Stomach (tissue), 9 donors: ENCODE data around the gene MBOAT2. TPM values are rescaled to one million over a fixed set of nuclear protein-coding genes. Genes with fewer than 3 reads are reported as not detected.

ENCODE experiments used
- DNase-seq, 2 donors: peaks; one replicate each; pipeline versions ENCODE4 v3.0.0 to v3.0.0-alpha.2; 2013 to 2019
- H3K27ac ChIP-seq, 5 donors: fragments of 200-600 bp in 4 of 5; sonication (generic) in 4 of 5; one replicate each; pipeline ENCODE4 v1.5.1; 2013 to 2019; ENCODE audit warnings: mild to moderate bottlenecking in 1 of 5, moderate library complexity in 1 of 5
- H3K27me3 ChIP-seq, 3 donors: fragments of 200-600 bp; sonication (generic); one replicate each; pipeline ENCODE4 v1.5.1; 2017 to 2019; ENCODE audit warnings: mixed run types in 1 of 3
- H3K36me3 ChIP-seq, 4 donors: fragments of 200-600 bp; sonication (generic); 1 replicate in 3 of 4; 2 replicates in 1 of 4; pipeline ENCODE4 v1.5.1; 2016 to 2019
- H3K4me1 ChIP-seq, 4 donors: fragments of 200-600 bp; sonication (generic); one replicate each; pipeline ENCODE4 v1.5.1; 2016 to 2019
- H3K4me3 ChIP-seq, 4 donors: fragments of 200-600 bp; sonication (generic) in 3 of 4; one replicate each; pipeline ENCODE4 v1.5.1; 2016 to 2019; ENCODE audit warnings: mild to moderate bottlenecking in 1 of 4
- H3K9me3 ChIP-seq, 4 donors: fragments of 200-600 bp; sonication (generic); one replicate each; pipeline ENCODE4 v1.5.1; 2016 to 2019
- CTCF ChIP-seq, 7 experiments: fragments of 450-650 bp in 4 of 7; fragments of 200-600 bp in 3 of 7; sonication (generic) in 3 of 7; IDR thresholded peaks; one replicate each; pipeline ENCODE4 v1.5.1; 2016 to 2019; ENCODE audit warnings: antibody characterized with exemption in 7 of 7, control low read depth in 2 of 7, mild to moderate bottlenecking in 1 of 7
- EP300 ChIP-seq: sonication (generic); formaldehyde crosslinking; IDR thresholded peaks from one replicate; pipeline ENCODE4 v1.6.1; 2017; ENCODE audit warnings: antibody characterized with exemption
- POLR2A ChIP-seq, 4 donors: fragments of 450-650 bp; IDR thresholded peaks; one replicate each; pipeline ENCODE4 v1.6.1; 2016; ENCODE audit warnings: antibody characterized with exemption in 4 of 4, control low read depth in 2 of 4, mild to moderate bottlenecking in 1 of 4, moderate library complexity in 1 of 4
- POLR2AphosphoS5 ChIP-seq, 3 donors: sonication (generic); formaldehyde crosslinking; IDR thresholded peaks; one replicate each; pipeline ENCODE4 v1.6.1; 2016; ENCODE audit warnings: antibody characterized with exemption in 3 of 3
- WGBS, 5 donors: extraction: QIAGEN DNeasy Blood & Tissue Kit in 3 of 5; methylation state at CpG; one replicate each; pipeline versions ENCODE4 v1.1.5 to v1.1.7; 2013 to 2018; 5-methylcytosine and 5-hydroxymethylcytosine counted together
- intact Hi-C: fragments of 100-400 bp; cut with DNase I; formaldehyde crosslinking; loops from one replicate; pipeline ENCODE4 v1.15.1; 2023; ENCODE audit warnings: low total_unique reads
- polyA plus RNA-seq, 3 donors: library from polyadenylated mRNA; stranded (reverse); fragments of 200-250 nt; gene quantifications; one replicate each; pipeline ENCODE4 v1.2.3, GENCODE V29; 2013
- total RNA-seq, 5 donors: library from RNA; depleted of rRNA; stranded (reverse); fragments of >200 nt; gene quantifications; one replicate each; pipeline versions ENCODE4 v1.1.0 to v1.2.3, GENCODE V29; 2014 to 2016
- donor health status: healthy with polysubstance abuse.
- donor health status: Bipolar disorder and iron deficiency.
- donor health status: healthy.

The MBOAT2 gene
- total and polyA plus RNA-seq, 8 donors, result 2.2 to 65.5 (median 12.9) TPM

DNA sequence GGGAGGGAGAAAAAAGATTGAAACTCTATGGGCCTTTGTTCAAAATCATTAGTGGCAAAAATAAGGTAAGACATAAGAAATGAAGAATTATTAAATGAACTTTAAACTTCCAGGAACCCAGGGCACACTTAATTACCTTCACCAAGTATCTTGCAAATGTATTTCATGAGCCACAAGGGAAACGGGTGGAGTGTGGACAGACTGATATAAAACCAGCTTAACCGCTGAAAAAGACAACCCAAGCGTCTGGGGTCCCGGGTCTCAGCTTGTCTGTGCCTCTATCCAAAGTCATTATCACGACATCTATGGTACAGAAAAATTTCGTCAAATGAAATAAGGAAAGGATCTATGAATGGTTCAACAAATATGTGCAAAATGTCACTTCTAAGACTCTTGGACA, 13.9 kb upstream of the MBOAT2 start:
- DNase-seq, result no peak
- Histone ChIP-seq H3K36me3 (no peaks in the 10 kb centered on the region), H3K27ac (no peak overlapping the region), H3K9me3 (no peaks in the 10 kb centered on the region), H3K27me3 (no peaks in the 10 kb centered on the region), H3K4me3 (no peak overlapping the region), H3K4me1 (no peaks in the 10 kb centered on the region)
- TF ChIP-seq CTCF (IDR thresholded peaks at IDR 0.05) (no peak), POLR2A (IDR thresholded peaks at IDR 0.05) (no peak), EP300 (no peak), POLR2AphosphoS5 (IDR thresholded peaks at IDR 0.05) (no peak)
- intact Hi-C loops, result no loop called here
- 82 to 90% (median 87%) methylated on average over 6 of the region's 6 CpGs for WGBS, 5 donors

DNA sequence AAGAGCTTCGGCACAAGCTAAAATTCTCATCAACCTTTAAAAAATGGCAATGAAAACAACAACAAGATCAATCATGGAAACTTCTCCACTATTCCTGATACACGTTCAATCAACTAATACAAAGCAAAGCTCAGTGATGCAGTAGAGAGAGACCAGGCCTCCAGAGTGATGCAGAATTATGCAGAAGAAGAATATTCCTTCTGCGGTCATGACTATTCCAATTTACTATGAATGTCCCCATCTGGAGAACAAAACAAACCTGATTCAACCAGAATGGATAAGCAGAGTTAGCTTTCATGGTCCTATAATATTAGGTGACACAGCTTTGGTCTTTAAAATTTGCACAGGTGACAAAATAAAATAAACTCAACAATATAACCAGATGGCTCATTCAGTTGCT, 12.5 kb upstream of the MBOAT2 start:
- TF ChIP-seq CTCF (IDR thresholded peaks at IDR 0.05), result no peak
- TF ChIP-seq POLR2AphosphoS5 (IDR thresholded peaks at IDR 0.05), result no peak
- no peak for TF ChIP-seq POLR2A (IDR thresholded peaks at IDR 0.05)
- DNase-seq, result no peak
- 91 to 97% (median 95%) methylated on average over 3 of the region's 3 CpGs for WGBS, 5 donors
- Histone ChIP-seq H3K36me3 (no peaks in the 10 kb centered on the region), H3K27me3 (no peaks in the 10 kb centered on the region), H3K4me1 (no peaks in the 10 kb centered on the region), H3K27ac (no peak overlapping the region), H3K4me3 (no peak overlapping the region), H3K9me3 (no peaks in the 10 kb centered on the region)
- intact Hi-C loops, result no loop called here

- no peaks in the 10 kb centered on the region for H3K27me3 ChIP-seq
Measured at GRCh38 chr2:9013403-9013802, 9.9 kb upstream of the MBOAT2 start.

DNA sequence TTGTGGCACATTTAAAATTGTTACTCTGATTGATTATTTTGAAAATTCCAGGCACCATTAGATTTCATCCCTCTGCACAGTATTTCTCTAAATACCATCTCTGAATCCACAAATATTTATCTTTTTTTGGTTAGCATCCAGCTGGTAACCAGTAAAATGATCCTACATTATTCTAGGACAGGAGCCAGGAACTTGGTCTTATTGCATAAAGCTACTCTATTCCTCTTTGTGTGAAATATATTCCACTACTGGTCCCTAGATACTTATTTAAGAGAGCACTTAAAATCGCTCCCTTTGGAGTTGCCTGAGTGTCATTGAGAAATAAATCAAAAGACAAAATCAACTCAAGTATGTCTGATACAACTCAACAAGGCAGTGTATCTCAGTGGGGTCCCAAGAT, 7.4 kb upstream of the MBOAT2 start:
- intact Hi-C loops, result no loop called here
- peaks cover 0 to 4% (median 0%) of the 10 kb centered on the region in 4 donors for H3K4me1 ChIP-seq
- DNase-seq, result peak in 1 of 2 donors; percentile 32
- TF ChIP-seq POLR2AphosphoS5 (IDR thresholded peaks at IDR 0.05) (no peak), POLR2A (IDR thresholded peaks at IDR 0.05) (no peak), EP300 (no peak), CTCF (IDR thresholded peaks at IDR 0.05) (no peak)
- no peak overlapping the region for H3K4me3 ChIP-seq
- 55 to 80% (median 76%) methylated on average over 1 of the region's 1 CpG for WGBS, 5 donors
- no peaks in the 10 kb centered on the region for H3K27me3 ChIP-seq
- no peaks in the 10 kb centered on the region for H3K36me3 ChIP-seq
- no peak overlapping the region for H3K27ac ChIP-seq
- no peaks in the 10 kb centered on the region for H3K9me3 ChIP-seq

More at GRCh38 chr2:9013403-9013802, 9.9 kb upstream of the MBOAT2 start:
- Histone ChIP-seq H3K4me1 (peaks cover 0 to 4% (median 0%) of the 10 kb centered on the region in 4 donors), H3K9me3 (no peaks in the 10 kb centered on the region), H3K36me3 (no peaks in the 10 kb centered on the region), H3K4me3 (no peak overlapping the region), H3K27ac (no peak overlapping the region)
- WGBS, 5 donors, result 94 to 100% (median 96%) methylated on average over 1 of the region's 1 CpG
- TF ChIP-seq POLR2AphosphoS5 (IDR thresholded peaks at IDR 0.05) (no peak), EP300 (no peak), POLR2A (IDR thresholded peaks at IDR 0.05) (no peak)
- DNase-seq, result no peak
- intact Hi-C loops, result no loop called here

- 65 to 76% (median 73%) methylated on average over 1 of the region's 1 CpG for WGBS, 5 donors
- Histone ChIP-seq H3K4me1 (peaks cover 0 to 12% (median 4%) of the 10 kb centered on the region in 4 donors), H3K27ac (no peak overlapping the region), H3K4me3 (no peak overlapping the region), H3K27me3 (no peaks in the 10 kb centered on the region), H3K36me3 (no peaks in the 10 kb centered on the region), H3K9me3 (no peaks in the 10 kb centered on the region)
- intact Hi-C loops, result no loop called here
- no peak for DNase-seq
- no peak for TF ChIP-seq EP300
Measured at GRCh38 chr2:9008951-9009664, 5.6 kb upstream of the MBOAT2 start.
